Body of pancreas (tissue), 4 donors: ENCODE data around the gene CFL1.

Experiments used
- POLR2A ChIP-seq, 3 donors: fragments of 450-650 bp; IDR thresholded peaks; one replicate each; pipeline ENCODE4 v1.6.1; 2016; ENCODE audit warnings: antibody characterized with exemption in 3 of 3, mild to moderate bottlenecking in 2 of 3
- TF ChIP-seq, protein P1 (sequence below), 7 experiments: fragments of 450-650 bp in 4 of 7; fragments of 200-600 bp in 3 of 7; sonication (generic) in 3 of 7; IDR thresholded peaks; one replicate each; pipeline ENCODE4 v1.5.1; 2016 to 2019; ENCODE audit warnings: antibody characterized with exemption in 7 of 7

- TF ChIP-seq, protein P1, sequence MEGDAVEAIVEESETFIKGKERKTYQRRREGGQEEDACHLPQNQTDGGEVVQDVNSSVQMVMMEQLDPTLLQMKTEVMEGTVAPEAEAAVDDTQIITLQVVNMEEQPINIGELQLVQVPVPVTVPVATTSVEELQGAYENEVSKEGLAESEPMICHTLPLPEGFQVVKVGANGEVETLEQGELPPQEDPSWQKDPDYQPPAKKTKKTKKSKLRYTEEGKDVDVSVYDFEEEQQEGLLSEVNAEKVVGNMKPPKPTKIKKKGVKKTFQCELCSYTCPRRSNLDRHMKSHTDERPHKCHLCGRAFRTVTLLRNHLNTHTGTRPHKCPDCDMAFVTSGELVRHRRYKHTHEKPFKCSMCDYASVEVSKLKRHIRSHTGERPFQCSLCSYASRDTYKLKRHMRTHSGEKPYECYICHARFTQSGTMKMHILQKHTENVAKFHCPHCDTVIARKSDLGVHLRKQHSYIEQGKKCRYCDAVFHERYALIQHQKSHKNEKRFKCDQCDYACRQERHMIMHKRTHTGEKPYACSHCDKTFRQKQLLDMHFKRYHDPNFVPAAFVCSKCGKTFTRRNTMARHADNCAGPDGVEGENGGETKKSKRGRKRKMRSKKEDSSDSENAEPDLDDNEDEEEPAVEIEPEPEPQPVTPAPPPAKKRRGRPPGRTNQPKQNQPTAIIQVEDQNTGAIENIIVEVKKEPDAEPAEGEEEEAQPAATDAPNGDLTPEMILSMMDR (IDR thresholded peaks at IDR 0.05), result no peak
- TF ChIP-seq POLR2A (IDR thresholded peaks at IDR 0.05), result no peak
Observed at GRCh38 chr11:65851811-65852507, 6.0 kb downstream of the CFL1 start.
